ENCODE measurements around the gene MYZAP.
"Not testable (repeated sequence)": the region's sequence is repeated elsewhere in the genome, so short reads cannot be mapped to it uniquely, and the experiment has no call there.

Gene MYZAP

DNA sequence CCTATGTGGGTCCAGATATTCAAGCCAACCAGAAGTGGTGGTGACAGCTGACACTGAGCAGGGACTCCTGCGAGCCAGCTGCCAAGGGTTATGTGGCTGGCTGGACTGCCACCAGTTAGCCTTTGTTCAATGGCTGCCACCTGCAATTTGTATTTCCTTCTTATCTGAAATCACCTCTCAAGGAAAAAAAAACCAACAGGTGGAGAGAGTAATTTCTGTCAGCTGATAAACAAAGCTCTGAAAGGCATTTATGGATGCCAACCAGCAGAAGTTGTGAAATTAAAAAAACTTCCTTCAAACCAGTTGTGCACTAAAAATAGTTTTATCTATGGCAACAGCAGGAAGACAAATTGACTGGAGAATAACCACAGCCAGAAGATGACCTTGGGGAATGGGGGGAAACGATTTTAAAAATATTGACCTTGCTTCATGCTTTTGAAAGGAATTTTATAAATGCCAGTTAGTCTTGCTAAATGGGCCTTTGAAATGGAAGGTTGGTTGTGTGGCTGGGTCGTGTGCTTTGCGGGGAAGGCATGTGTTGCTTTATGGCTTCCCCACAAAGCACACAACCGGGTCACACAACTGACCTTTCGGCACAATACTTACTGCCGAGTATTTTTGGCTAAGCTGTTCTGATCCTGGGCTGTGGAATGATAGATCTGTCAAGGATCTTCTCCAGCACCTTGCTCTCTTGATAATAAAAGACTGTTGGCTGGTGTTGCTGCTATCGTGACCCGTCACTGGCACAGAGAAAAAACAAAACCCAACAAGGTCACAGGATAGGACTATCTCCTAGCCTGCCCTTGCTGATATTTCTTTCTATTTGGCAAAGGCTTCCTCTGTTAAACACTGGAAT, 3.5 kb downstream of the MYZAP start:
- DNase-seq, result peak in 1 of 2 experiments; percentile 8

DNA sequence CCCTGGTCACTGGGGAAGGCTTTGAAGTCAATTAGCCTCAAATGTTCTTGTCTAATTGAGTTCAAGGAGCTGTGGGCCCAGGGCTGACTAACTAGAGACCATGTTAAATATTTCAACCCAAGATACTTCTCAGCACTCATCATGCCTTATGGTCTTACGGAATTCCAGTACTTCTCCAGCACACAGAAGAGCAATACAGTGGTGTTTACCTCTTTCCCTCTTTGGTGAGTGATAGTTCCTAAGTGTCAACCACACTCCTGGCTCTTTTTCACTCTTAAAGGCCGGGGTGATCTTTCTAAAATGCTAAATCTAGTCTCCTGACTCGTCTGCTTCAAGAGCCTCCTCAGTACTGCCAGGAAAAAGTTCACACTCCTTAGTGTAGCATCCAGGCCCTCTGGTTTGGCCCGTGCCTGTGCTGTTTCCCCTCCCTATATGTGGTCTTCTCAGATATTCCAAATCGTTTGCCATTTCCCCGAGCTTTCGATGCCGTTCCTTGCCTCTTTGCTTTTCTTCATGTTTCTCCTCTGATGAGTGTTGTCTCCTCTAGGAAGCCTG, 4.7 kb downstream of the MYZAP start:
- DNase-seq, result no peak

GRCh38 chr15:57596978-57597377, 5.3 kb downstream of the MYZAP start:
- DNase-seq, result no peak

DNA sequence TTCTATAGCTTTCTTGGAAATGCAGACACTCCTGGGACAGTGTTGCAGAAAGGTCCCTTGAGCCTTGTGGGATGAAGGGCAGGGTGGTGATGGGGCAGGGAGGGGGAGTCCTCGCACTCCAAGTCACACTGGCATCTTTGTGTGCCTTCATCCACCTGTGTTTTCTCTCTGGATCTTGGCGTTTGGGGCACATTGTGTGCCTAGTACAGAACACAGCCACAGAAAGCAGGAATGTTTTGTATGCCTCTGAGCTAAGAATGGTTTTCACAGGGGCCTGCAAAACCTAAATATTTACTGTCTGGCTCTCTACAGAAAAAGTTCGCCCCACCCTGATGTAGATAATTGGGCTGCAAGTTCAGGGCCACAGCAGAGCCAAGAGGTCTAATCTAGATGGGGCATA, 5.7 kb downstream of the MYZAP start:
- no peak for DNase-seq

- DNase-seq, result no peak
Observed at GRCh38 chr15:57598346-57598745, 6.6 kb downstream of the MYZAP start.

DNA sequence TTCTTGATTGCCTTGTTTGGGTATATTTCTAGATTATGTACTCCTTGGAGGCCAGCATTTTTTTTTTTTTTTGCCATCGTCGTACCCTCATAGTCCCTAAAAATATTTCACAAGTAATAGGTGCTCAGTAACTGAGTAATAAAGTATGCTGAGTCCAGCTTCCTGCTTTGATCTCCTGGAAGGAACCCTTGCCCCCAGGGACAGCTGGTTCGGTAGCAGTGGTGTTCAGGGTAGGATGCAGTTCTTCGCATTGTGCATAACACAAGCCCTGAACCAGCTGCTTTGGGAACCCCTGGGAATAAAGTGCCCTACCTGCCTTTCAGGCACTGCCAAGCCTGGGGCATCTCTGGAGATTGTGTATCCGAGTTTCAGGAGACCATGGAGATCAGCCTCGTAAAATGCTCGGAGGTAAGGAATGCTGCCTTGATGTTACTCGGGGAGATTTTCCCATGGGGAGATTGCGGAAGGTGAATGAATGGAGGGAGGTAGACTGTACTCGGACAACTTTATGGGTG, 7.6 kb downstream of the MYZAP start:
- no peak for DNase-seq

DNA sequence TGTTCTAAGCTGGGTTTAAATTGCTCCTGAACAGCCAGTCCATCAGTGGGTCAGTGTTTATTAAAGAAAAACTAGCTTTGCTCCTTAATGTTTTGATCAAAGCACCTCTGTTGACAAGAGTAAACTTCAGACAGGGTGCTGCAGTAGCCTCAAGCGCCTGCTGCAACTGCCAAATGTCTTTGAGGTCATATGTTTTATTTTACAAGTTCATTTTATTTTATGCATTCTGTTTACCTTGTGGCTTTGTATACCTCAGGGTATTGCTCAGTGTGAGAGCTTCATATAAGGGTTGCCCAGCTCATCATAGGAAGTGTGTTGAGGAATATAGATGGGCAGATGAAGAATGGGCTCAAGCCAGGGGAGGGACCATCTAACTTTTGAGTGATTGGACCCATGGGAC, 8.5 kb downstream of the MYZAP start:
- no peak for DNase-seq

- DNase-seq, result peak in 1 of 2 experiments; percentile 23
Observed at GRCh38 chr15:57604507-57604906, 12.8 kb downstream of the MYZAP start.

DNA sequence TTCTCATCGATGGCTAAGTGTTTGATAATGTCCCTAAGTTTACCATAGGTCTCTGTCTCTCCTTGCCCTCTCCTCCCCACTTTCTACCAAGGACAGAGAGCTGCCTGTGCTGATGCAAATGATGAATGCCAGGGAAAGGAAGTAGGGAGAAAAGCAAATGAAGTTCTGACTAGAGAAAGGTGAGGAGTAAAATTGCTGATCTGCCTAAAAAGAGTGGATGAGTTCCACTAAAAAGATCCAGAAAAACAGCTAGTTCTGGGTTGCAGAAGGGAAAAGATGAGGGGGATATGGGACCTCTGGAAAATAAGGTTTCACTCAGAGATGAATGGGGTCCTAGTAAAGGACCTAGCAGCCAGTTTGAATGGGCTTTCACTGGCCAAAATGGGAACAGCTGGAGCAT, 13.8 kb downstream of the MYZAP start:
- DNase-seq, result no peak

DNA sequence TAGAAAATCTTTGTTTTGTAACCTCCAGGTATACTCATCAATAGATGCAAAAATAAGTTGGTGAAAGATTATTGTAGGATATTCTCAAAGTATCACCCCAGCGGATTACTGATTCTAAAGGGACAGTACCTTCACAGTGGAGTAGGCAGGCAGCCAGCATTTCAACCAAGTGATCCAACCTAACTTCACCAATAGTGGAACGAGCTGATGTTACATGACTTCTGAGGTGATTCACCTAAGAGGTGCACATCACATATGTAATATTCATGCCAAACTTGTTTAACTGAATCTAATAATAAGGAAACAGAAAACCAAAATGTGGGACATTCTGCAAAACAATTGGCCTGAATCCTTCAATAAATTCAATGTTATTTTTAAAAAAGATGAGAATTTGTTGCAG, 14.3 kb downstream of the MYZAP start:
- no peak for DNase-seq

GRCh38 chr15:57606816-57607215, 15.1 kb downstream of the MYZAP start:
- peak; percentile 43 to 81 for DNase-seq

DNA sequence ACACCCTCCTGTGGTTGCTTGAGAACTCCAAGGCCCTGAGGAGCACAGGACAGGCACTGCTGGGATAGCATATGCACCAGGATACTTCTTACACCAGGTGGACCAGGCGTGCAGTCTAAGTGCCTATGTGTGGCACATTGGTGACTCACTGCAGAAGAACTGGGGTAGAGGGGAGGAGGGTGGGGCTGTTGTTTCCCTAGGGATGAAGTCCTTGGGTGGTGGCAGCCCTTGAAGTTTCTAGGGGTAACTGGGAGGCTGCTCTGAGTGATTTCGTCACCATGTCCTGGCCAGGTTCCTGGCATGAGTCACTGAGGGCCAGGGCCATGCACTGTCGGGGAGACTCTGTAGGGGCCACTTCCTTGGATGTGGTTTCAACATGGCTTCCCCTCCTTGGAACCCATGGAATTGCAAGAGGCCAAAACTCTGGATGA, 15.9 kb downstream of the MYZAP start:
- DNase-seq, result no peak

- DNase-seq, result no peak
Observed at GRCh38 chr15:57609805-57610529, 18.3 kb downstream of the MYZAP start.

- no peak for DNase-seq
Observed at GRCh38 chr15:57611123-57611522, 19.4 kb downstream of the MYZAP start.

GRCh38 chr15:57611938-57612337, 20.2 kb downstream of the MYZAP start:
- DNase-seq, result peak in 1 of 2 experiments; percentile 41

GRCh38 chr15:57614241-57614640, 22.5 kb downstream of the MYZAP start:
- no peak for DNase-seq

DNA sequence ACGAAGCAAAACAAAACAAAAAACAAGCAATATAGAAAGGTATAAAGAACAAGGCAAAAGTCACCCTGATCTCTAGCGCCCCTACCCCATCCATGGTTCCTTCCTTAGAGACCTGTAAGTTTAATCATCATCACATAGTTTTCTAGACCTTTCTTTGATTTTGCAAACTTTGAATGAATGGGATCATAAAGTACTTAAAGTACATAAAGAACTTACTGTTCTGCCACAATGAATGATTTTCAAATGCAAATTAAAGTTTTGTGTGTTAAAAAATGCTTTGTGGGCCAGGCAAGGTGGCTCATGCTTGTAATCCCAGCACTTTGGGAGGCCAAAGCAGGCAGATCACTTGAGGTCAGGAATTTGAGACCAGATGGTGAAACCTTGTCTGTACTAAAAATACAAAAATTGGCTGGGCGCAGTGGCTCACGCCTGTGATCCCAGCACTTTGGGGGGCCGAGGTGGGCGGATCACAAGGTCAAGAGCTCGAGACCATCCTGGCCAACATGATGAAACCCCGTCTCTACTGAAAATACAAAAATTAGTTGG, 24.3 kb downstream of the MYZAP start:
- DNase-seq, result not testable (repeated sequence)

DNA sequence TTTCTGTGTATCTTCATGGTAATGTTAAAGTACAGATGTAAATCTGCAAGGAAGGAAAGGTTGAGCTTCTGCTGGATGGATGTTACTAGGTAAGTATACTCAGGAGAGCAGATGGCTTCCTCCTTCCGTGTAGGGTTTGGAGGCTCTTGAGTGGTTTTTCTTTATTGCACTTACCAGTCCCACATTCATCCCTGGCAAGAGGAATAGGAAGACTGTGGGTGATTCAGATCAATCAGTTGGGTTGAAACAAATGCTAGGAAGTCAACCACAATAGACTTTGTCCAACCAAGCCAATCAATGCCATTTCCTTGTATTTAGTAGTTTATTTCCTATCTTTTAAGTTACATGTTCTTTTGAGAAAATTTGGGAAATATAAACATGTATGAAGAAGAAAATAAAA, 26.6 kb downstream of the MYZAP start:
- DNase-seq, result peak; percentile 14 to 83

DNA sequence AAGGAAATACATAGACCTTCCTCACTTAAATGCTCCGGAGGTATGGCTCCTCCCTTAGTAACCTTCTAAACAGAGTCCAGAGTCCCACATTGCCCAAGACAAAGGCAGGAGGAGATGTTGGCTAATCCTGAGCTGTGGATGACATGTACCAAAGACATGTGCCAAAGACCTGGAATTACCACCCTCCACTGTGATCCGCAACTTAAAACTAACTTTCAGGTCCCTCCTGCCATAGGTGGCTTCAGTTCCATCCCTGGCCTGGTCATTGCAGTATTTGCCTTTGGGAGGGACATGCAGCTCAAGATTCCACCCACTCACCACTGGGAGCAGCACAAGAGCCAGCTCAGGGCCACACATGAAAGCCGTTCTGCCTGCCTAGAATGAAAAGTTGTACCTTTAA, 28.0 kb downstream of the MYZAP start:
- DNase-seq, result no peak

GRCh38 chr15:57624730-57625129, 33.0 kb downstream of the MYZAP start:
- no peak for DNase-seq

- no peak for DNase-seq
Observed at GRCh38 chr15:57625703-57626448, 34.2 kb downstream of the MYZAP start.

DNA sequence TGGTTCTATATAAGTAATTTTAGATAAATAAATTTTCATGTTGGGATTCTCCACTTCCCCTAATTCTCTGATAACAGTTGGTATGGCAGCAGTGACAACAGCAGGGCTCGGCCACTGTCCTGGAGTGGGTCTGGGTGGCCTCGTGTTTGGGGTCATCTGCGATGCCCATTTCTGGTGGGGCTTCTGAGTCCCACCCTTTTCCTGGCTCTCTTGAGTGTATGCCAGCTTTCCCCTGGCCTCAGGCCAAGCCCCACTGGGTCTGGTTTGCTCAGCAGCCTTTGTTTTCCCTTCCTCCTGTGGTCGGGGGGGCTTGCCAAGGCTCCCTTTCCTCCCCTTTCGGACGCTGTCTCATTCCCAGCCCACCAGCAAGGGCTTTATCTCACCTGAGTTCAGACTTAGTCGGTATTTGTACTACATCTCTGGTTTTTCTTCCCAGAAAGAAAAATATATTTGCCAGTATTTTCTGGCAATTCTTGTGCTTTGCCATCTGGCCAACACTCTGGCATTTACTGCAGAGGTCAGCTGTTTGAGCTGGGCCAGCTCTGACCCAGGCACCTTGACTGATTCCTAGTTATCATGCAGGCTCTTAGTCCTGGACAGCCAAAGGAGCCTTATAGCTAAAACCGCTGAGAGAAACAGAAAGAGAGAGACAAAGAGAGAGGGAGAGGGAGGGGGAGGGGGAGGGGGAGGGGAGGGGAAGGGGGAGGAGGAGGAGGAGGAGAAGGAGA, 35.2 kb downstream of the MYZAP start:
- no peak for DNase-seq

All from NCI-H524 (cell line).